Measurements from ENCODE around the gene FBXO27.

FBXO27 gene

GRCh38 chr19:39052243-39052746 lies 19.9 kb upstream of the FBXO27 start:
- peak; percentile 59 to 71 (median 68) for TF ChIP-seq CTCF (IDR thresholded peaks at IDR 0.05; ENCODE audit: unreplicated experiment in 3 of 3)
- Mint-ChIP-seq H3K27ac (no peak overlapping the region), H3K4me3 (no peak overlapping the region), H3K27me3 (ENCODE audit: low read depth) (peaks cover 15% of the 10 kb centered on the region), H3K36me3 (ENCODE audit: low read depth) (no peaks in the 10 kb centered on the region), H3K4me1 (no peaks in the 10 kb centered on the region), H3K9me3 (peaks cover 6% of the 10 kb centered on the region)

- Mint-ChIP-seq H3K4me3 (no peak overlapping the region), H3K36me3 (ENCODE audit: low read depth) (no peaks in the 10 kb centered on the region), H3K9me3 (peaks cover 17% of the 10 kb centered on the region), H3K27ac (no peak overlapping the region), H3K4me1 (no peaks in the 10 kb centered on the region), H3K27me3 (ENCODE audit: low read depth) (peaks cover 12% of the 10 kb centered on the region)
- no peak for TF ChIP-seq CTCF (IDR thresholded peaks at IDR 0.05; ENCODE audit: unreplicated experiment in 3 of 3)
Measured at GRCh38 chr19:39047073-39047472, 14.7 kb upstream of the FBXO27 start.

GRCh38 chr19:39046037-39046821 lies 13.9 kb upstream of the FBXO27 start:
- Mint-ChIP-seq H3K4me1 (no peaks in the 10 kb centered on the region), H3K27me3 (ENCODE audit: low read depth) (peaks cover 12% of the 10 kb centered on the region), H3K36me3 (ENCODE audit: low read depth) (no peaks in the 10 kb centered on the region), H3K27ac (peak overlapping the region in 2 of 3 experiments; percentile 72 to 88), H3K9me3 (peaks cover 17% of the 10 kb centered on the region), H3K4me3 (no peak overlapping the region)
- TF ChIP-seq CTCF (IDR thresholded peaks at IDR 0.05; ENCODE audit: unreplicated experiment in 3 of 3), result no peak

- H3K27me3 Mint-ChIP-seq (ENCODE audit: low read depth), result peaks cover 12% of the 10 kb centered on the region
Measured at GRCh38 chr19:39045506-39045905, 13.2 kb upstream of the FBXO27 start.

GRCh38 chr19:39038098-39038497 lies 5.7 kb upstream of the FBXO27 start:
- Mint-ChIP-seq H3K9me3 (peaks cover 2% of the 10 kb centered on the region), H3K36me3 (ENCODE audit: low read depth) (no peaks in the 10 kb centered on the region), H3K27me3 (ENCODE audit: low read depth) (peaks cover 31% of the 10 kb centered on the region), H3K4me3 (no peak overlapping the region), H3K27ac (peak overlapping the region in 1 of 3 experiments; percentile 61), H3K4me1 (no peaks in the 10 kb centered on the region)
- peak in 2 of 3 experiments; percentile 18 to 24 for TF ChIP-seq CTCF (IDR thresholded peaks at IDR 0.05; ENCODE audit: unreplicated experiment in 3 of 3)

More at GRCh38 chr19:39045506-39045905, 13.2 kb upstream of the FBXO27 start:
- Mint-ChIP-seq H3K4me1 (no peaks in the 10 kb centered on the region), H3K9me3 (peaks cover 19% of the 10 kb centered on the region), H3K27ac (peak overlapping the region in 2 of 3 experiments; percentile 72 to 88), H3K36me3 (ENCODE audit: low read depth) (no peaks in the 10 kb centered on the region), H3K4me3 (no peak overlapping the region)
- no peak for TF ChIP-seq CTCF (IDR thresholded peaks at IDR 0.05; ENCODE audit: unreplicated experiment in 3 of 3)

- no peaks in the 10 kb centered on the region for H3K4me1 Mint-ChIP-seq
- H3K9me3 Mint-ChIP-seq, result peaks cover 2% of the 10 kb centered on the region
- no peak overlapping the region for H3K27ac Mint-ChIP-seq
- no peaks in the 10 kb centered on the region for H3K36me3 Mint-ChIP-seq (ENCODE audit: low read depth)
- H3K4me3 Mint-ChIP-seq, result no peak overlapping the region
- no peak for TF ChIP-seq CTCF (IDR thresholded peaks at IDR 0.05; ENCODE audit: unreplicated experiment in 3 of 3)
- H3K27me3 Mint-ChIP-seq (ENCODE audit: low read depth), result peaks cover 34% of the 10 kb centered on the region
Measured at GRCh38 chr19:39037194-39037593, 4.8 kb upstream of the FBXO27 start.

Measured in nephron (organoid).